HCT116 (cell line): ENCODE data around the gene TMEM208. TPM values are rescaled to one million over a fixed set of nuclear protein-coding genes. Genes with fewer than 3 reads are reported as not detected.

Experiments
- ATAC-seq: fragments of 200-7000 bp; cut with Tn5 transposase; 2 replicates; pipeline ENCODE4 v1.9.1; 2020; ENCODE audit warnings: mild to moderate bottlenecking, moderate library complexity
- BruUV-seq: library from RNA; stranded (reverse); fragments of 400-500 nt; replicated peaks from 2 replicates; lab custom pipeline; 2021; lab: Mats Ljungman, UMichigan
- CTCF ChIA-PET: fragments of 300-600 bp; sonication (Branson Sonifier 250); formaldehyde crosslinking; loops from one replicate; lab custom pipeline; 2021; ENCODE audit warnings: antibody characterized with exemption; lab: Charles Lee
- POLR2A ChIA-PET: fragments of 300-600, 350-600 bp; sonication (Branson Sonifier 250); formaldehyde crosslinking; loops from one replicate; lab custom pipeline; 2021; ENCODE audit warnings: antibody characterized with exemption; lab: Charles Lee
- RAD21 ChIA-PET, 2 experiments: fragments of 300-600 bp; sonication (Branson Sonifier 250); formaldehyde crosslinking; loops; one replicate each; lab custom pipeline; 2023; ENCODE audit warnings: low total read pairs in 2 of 2; ENCODE audit not compliant: uncharacterized antibody in 2 of 2, unreplicated experiment in 2 of 2, low non-redundant PET in 1 of 2; lab: Charles Lee
- DNase-seq: peaks from one replicate; pipeline ENCODE4 v3.0.0-alpha.2; 2010; ENCODE audit warnings: low read depth, low spot score
- H2AFZ ChIP-seq: fragments of 200-600 bp; shearing (Covaris generic), sonication (generic); 2 replicates; pipeline ENCODE4 v1.6.1; 2017; ENCODE audit warnings: low read depth, mixed run types, mixed read lengths, antibody characterized with exemption, low read length; ENCODE audit not compliant: poor library complexity, severe bottlenecking
- H3K27ac ChIP-seq: 2 replicates; pipeline ENCODE4 v1.5.1; 2012; ENCODE audit warnings: low read depth, low read length
- H3K27me3 ChIP-seq: fragments of 200-600 bp; sonication (generic); 2 replicates; pipeline ENCODE4 v1.6.1; 2016; ENCODE audit warnings: mixed run types, low read length, mixed read lengths; ENCODE audit not compliant: insufficient read depth
- H3K36me3 ChIP-seq, 2 experiments: fragments of 200-500 bp in 1 of 2; fragments of 200-600 bp in 1 of 2; sonication (Bioruptor generic) in 1 of 2; sonication (generic) in 1 of 2; 2 replicates each; pipeline versions ENCODE4 v1.5.1 to v1.6.1; 2014 to 2016; ENCODE audit warnings: low read length in 2 of 2, inconsistent platforms in 1 of 2, mixed read lengths in 1 of 2, mixed run types in 1 of 2; ENCODE audit not compliant: insufficient read depth in 2 of 2, control insufficient read depth in 1 of 2
- H3K4me1 ChIP-seq, 2 experiments: fragments of 200-600 bp in 1 of 2; sonication (generic) in 1 of 2; 2 replicates each; pipeline versions ENCODE4 v1.5.1 to v1.6.1; 2012 to 2017; ENCODE audit warnings: low read length in 2 of 2, inconsistent platforms in 1 of 2, mild to moderate bottlenecking in 1 of 2, mixed read lengths in 1 of 2, mixed run types in 1 of 2, moderate library complexity in 1 of 2; ENCODE audit not compliant: insufficient read depth in 2 of 2, control insufficient read depth in 1 of 2
- H3K4me2 ChIP-seq: fragments of 200-600 bp; sonication (generic); 2 replicates; pipeline ENCODE4 v1.6.1; 2017; ENCODE audit warnings: mixed run types, low read length, mixed read lengths
- H3K4me3 ChIP-seq, 2 experiments: fragments of 200-600 bp in 1 of 2; sonication (generic) in 1 of 2; replicated peaks in 1 of 2; 2 replicates each; pipeline ENCODE4 v1.5.1; 2011 to 2016; ENCODE audit warnings: low read length in 2 of 2, control low read depth in 1 of 2, low read depth in 1 of 2, mild to moderate bottlenecking in 1 of 2, mixed read lengths in 1 of 2, mixed run types in 1 of 2
- H3K79me2 ChIP-seq: fragments of 200-600 bp; sonication (generic); 2 replicates; pipeline ENCODE4 v1.6.1; 2017; ENCODE audit warnings: mild to moderate bottlenecking, mixed run types, low read length, moderate library complexity, mixed read lengths; ENCODE audit not compliant: insufficient read depth
- H3K9ac ChIP-seq: fragments of 200-600 bp; sonication (generic); 2 replicates; pipeline ENCODE4 v1.6.1; 2016; ENCODE audit warnings: low read length, mixed read lengths
- H3K9me2 ChIP-seq: fragments of 200-600 bp; sonication (generic), shearing (Covaris generic); 2 replicates; pipeline ENCODE4 v1.6.1; 2017; ENCODE audit warnings: mixed run types, mild to moderate bottlenecking, moderate library complexity; ENCODE audit not compliant: insufficient read depth
- H3K9me3 ChIP-seq, 2 experiments: fragments of 200-500 bp in 1 of 2; fragments of 200-600 bp in 1 of 2; sonication (Bioruptor generic) in 1 of 2; sonication (generic) in 1 of 2; 2 replicates each; pipeline ENCODE4 v1.6.1; 2014 to 2017; ENCODE audit warnings: low read length in 2 of 2, mixed read lengths in 2 of 2, inconsistent platforms in 1 of 2, low read depth in 1 of 2, mild to moderate bottlenecking in 1 of 2, mixed run types in 1 of 2, moderate library complexity in 1 of 2; ENCODE audit not compliant: control insufficient read depth in 1 of 2, insufficient read depth in 1 of 2
- H4K20me1 ChIP-seq: fragments of 200-600 bp; sonication (generic), shearing (Covaris generic); 2 replicates; pipeline ENCODE4 v1.6.1; 2017; ENCODE audit warnings: mixed run types, mild to moderate bottlenecking, moderate library complexity; ENCODE audit not compliant: insufficient read depth
- ATF3 ChIP-seq: IDR thresholded peaks from 2 replicates; pipeline ENCODE4 v1.6.1; 2012
- CEBPB ChIP-seq: IDR thresholded peaks from 2 replicates; pipeline ENCODE4 v1.6.1; 2012; ENCODE audit warnings: low read depth
- CTCF ChIP-seq, 3 experiments: fragments of 200-600 bp in 1 of 3; sonication (generic) in 1 of 3; IDR thresholded peaks in 2 of 3; conservative IDR thresholded peaks in 1 of 3; 2 replicates each; pipeline ENCODE4 v1.5.1; 2012 to 2017; ENCODE audit warnings: low read depth in 2 of 3, low read length in 2 of 3, antibody characterized with exemption in 1 of 3, borderline replicate concordance in 1 of 3, control low read depth in 1 of 3, mild to moderate bottlenecking in 1 of 3, mixed read lengths in 1 of 3, mixed run types in 1 of 3, moderate library complexity in 1 of 3; ENCODE audit not compliant: insufficient read depth in 1 of 3
- JUND ChIP-seq: IDR thresholded peaks from 2 replicates; pipeline ENCODE4 v1.6.1; 2012
- MAX ChIP-seq: IDR thresholded peaks from 2 replicates; pipeline ENCODE4 v1.6.1; 2012
- POLR2A ChIP-seq: IDR thresholded peaks from 2 replicates; pipeline ENCODE4 v1.7.0; 2011; ENCODE audit warnings: borderline replicate concordance; ENCODE audit not compliant: insufficient read depth, insufficient read length; ENCODE audit errors: extremely low read depth
- POLR2AphosphoS5 ChIP-seq: IDR thresholded peaks from 2 replicates; pipeline ENCODE4 v1.6.1; 2011; ENCODE audit warnings: mild to moderate bottlenecking, low read depth, low read length, moderate library complexity
- YY1 ChIP-seq: IDR thresholded peaks from 2 replicates; pipeline ENCODE4 v1.6.1; 2011; ENCODE audit warnings: low read length, low read depth, moderate library complexity, mild to moderate bottlenecking; ENCODE audit not compliant: insufficient replicate concordance; ENCODE audit errors: extremely low read depth
- ZBTB33 ChIP-seq: IDR thresholded peaks from 2 replicates; pipeline ENCODE4 v1.6.1; 2011; ENCODE audit warnings: mild to moderate bottlenecking, low read length, moderate library complexity; ENCODE audit not compliant: insufficient replicate concordance; ENCODE audit errors: extremely low read depth
- ZFX ChIP-seq: fragments of 450-650 bp; IDR thresholded peaks from 2 replicates; pipeline ENCODE4 v1.6.1; 2017
- intact Hi-C: fragments of 100-400 bp; cut with micrococcal nuclease; formaldehyde crosslinking; loops from 2 replicates; pipeline ENCODE4 v1.10.0; 2022
- total RNA-seq: library from RNA; stranded (reverse); gene quantifications from one replicate; pipeline ENCODE4 v1.2.1, GENCODE V29; 2021; ENCODE audit not compliant: unreplicated experiment

TMEM208 gene
- total RNA-seq, 1 experiment from 2014 or later = 36.1 TPM

GRCh38 chr16:67177743-67178699, 48.9 kb upstream of the TMEM208 start:
- CTCF ChIA-PET = interaction anchor here (0.7 to 3.4 kb wide), 7 partner anchors 8 to 235 kb away, joined by 3 to 14 read pairs (median 5); partner anchors contain the start of genes ELMO3 and NOL3
- no peaks in the 10 kb centered on the region for H4K20me1 ChIP-seq
- ATAC-seq = peak; percentile 79
- H3K27me3 ChIP-seq = no peaks in the 10 kb centered on the region
- intact Hi-C loops = no loop called here
- peak; percentile 93 for DNase-seq
- BruUV-seq = no TSS peak
- 0 out of 4 replicates have a peak, but pooled peaks cover 0 to 6% of the 10 kb centered on the region in 2 experiments for H3K36me3 ChIP-seq
- RAD21 ChIA-PET = interaction anchor here in 1 of 2 experiments (0.6 kb wide), 1 partner anchor 208 kb away, joined by 3 read pairs; no protein-coding TSS in a partner anchor
- peak; percentile 50 for TF ChIP-seq YY1
- peak; percentile 56; the same call in 1 of the 2 replicates for TF ChIP-seq ZFX
- no peak for TF ChIP-seq CEBPB
- no peak for TF ChIP-seq JUND
- no peak for TF ChIP-seq MAX
- 0 out of 6 replicates have a peak, but pooled peaks of 1 of the 3 experiments have one; percentile 6 for TF ChIP-seq CTCF (IDR thresholded peaks at IDR 0.05 in 2 of 3, conservative IDR thresholded peaks at IDR 0.05 in 1 of 3; ENCODE audit: borderline replicate concordance in 1 of 3, insufficient read depth in 1 of 3, low read depth in 2 of 3, low read length in 2 of 3)
- TF ChIP-seq ZBTB33 = peak; percentile 43
- no peak for TF ChIP-seq ATF3
- peak; percentile 95 for TF ChIP-seq POLR2AphosphoS5
- peak; percentile 82 for TF ChIP-seq POLR2A
- TF ChIP-seq, all 23 proteins: peak for 6
- Histone ChIP-seq H3K9me3 (no peaks in the 10 kb centered on the region), H3K79me2 (peaks cover 9% of the 10 kb centered on the region), H3K9ac (peak overlapping the region; percentile 77), H2AFZ (no peak overlapping the region), H3K9me2 (no peaks in the 10 kb centered on the region), H3K27ac (peak overlapping the region; percentile 95), H3K4me3 (peak overlapping the region; percentile 46 to 67), H3K4me1 (peaks cover 48 to 78% of the 10 kb centered on the region in 2 experiments), H3K4me2 (peak overlapping the region; percentile 93)
- POLR2A ChIA-PET = interaction anchor here (0.6 to 1.4 kb wide), 6 partner anchors 8 to 275 kb away, joined by 3 to 5 read pairs (median 3); partner anchors contain the start of genes FHOD1 and NOL3
